VCaP (cell line): ENCODE measurements around the gene WNK2.

Experiments used
- H3K27ac ChIP-seq: fragments of 450-650 bp; 2 replicates; pipeline ENCODE4 v1.5.1; 2017
- CTCF ChIP-seq: fragments of 450-650 bp; conservative IDR thresholded peaks from 2 replicates; pipeline ENCODE4 v1.5.1; 2017; ENCODE audit warnings: mild to moderate bottlenecking, moderate library complexity

Gene WNK2

DNA sequence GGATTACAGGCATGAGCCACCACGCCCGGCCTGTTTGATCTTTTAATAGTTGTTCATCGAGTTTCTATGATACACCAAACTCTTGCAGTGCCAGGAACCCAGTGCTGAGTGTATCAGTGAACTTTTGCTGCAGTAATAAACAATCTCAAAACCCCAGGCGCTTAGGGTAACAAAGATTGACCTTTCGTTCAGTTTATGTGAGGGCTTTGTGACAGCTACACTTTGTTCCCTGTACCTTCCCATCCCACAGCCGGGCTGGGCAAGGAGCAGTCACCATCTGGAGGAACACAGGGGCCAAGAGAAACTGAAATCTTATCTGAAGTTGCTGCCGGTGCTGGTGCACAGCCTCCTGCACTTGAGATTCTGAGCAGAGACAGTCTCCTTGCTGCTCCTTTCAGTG lies 17.2 kb upstream of the WNK2 start:
- no peak for TF ChIP-seq CTCF
- peak overlapping the region; percentile 51 for H3K27ac ChIP-seq

GRCh38 chr9:93167185-93167584 lies 16.8 kb upstream of the WNK2 start:
- peak overlapping the region; percentile 51 for H3K27ac ChIP-seq
- no peak for TF ChIP-seq CTCF

DNA sequence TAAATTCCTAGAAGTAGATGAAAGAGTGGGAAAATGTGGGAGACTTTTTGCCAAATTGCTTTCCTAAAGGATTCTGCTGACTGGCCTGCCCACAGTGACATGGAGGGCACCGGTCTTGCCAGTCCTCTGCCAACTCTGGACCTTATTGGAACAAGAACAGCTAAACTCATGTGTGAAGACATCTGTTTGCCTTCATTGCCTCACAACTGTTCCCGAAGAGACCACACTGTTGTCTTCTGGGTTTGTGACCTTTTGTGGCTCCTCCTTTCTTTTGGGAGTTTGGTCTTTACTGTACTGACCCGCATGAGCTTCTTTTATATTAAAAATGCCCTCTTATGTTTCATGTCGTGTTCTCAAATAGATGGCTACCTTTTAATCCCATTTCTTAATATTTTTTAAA lies 16.1 kb upstream of the WNK2 start:
- no peak for TF ChIP-seq CTCF

DNA sequence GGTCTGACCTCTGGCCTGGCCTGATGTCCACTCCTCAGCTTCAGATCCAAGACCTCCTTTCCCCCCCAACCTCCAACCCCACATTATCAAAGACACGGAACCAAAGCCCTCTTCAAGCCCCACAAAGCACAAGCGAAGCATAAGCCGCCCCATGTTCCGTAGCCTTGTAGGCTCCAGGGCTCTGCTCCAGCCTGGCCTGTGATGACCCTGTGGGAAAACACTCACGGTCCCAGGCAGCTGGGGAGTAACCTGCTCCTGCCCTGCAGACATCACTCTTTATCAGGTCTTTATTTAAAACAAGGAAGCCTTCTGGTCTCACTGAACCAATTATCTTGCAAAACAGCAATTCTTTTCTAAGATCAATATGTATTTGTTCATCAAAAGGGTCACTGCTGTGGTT lies 15.4 kb upstream of the WNK2 start:
- no peak for TF ChIP-seq CTCF

More for the DNA sequence above, 16.1 kb upstream of the WNK2 start:
- H3K27ac ChIP-seq, result 0 out of 2 replicates have a peak overlapping the region, but pooled peaks have one; percentile 51

DNA sequence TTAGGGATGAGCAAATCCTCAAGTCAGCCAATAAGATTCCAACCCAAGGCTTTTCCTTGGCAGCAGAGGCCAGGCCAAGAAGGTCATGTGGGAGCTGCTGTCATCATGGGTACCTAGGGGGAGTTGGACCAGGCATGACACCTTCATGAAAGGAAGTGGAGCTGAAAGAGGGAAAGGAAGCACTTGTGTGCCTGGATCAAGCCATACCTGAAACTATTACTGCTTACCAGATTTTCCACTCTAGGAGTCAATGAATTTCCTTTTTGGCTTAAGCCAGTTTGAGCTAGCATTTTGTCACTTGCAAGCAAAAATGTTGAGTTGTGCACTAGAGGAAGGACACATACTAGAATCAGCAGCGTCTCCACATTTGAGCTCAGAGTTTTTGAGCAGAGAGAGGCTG lies 14.5 kb upstream of the WNK2 start:
- no peak for TF ChIP-seq CTCF
- H3K27ac ChIP-seq, result no peak overlapping the region

More for the DNA sequence above, 15.4 kb upstream of the WNK2 start:
- no peak overlapping the region for H3K27ac ChIP-seq

DNA sequence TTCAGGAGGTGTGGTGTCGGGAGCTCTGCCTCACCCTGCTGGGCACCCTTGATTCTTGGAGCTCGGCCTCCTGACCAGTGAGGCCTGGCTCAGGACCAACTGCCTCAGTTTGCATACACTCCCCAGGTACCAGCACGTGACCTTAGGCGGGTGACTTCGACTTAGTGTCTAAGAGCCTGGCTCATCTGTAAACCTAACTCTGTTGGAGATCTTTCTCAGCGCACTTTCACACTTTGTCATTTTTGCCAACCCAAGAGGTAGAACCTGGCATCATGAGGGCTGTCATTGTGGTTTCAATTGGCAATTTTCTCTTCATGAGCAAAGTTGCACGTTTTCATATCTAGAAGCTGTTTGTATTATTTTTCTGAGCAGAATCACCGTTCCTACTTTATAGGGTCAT lies 13.4 kb upstream of the WNK2 start:
- no peak for TF ChIP-seq CTCF
- H3K27ac ChIP-seq, result no peak overlapping the region

DNA sequence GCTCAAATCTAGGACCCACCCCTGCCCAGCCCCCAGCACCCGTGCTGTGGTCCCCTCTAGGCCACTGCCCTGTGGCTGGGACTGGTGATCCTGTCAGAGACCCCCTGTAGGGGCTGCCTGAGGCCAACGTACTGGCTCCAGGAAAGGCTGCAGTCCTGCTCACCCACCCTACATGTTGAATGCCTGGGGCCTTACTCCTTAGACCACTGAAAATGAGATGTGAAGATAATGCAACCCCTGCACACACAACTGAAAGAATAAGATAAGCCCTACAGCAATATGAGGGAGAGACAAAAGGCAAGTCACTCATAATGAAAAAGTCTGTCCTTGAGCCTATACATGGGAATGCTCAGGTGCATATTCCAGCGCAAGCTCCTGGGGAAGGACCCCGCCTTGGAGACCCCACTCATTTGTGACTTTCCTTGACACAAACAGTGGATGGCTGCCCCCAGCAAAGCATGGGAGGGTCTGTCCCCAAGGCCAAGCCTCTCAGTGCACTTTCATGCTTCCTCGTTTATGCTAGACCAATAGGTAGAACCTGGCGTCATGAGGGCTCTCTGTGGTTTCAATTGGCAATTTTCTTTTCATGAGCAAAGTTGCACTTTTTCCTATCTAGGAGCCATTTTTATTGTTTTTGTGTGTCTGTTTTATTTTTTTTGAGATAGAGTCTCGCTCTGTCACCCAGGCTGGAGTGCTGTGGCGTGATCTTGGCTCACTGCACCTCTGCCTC lies 12.5 kb upstream of the WNK2 start:
- TF ChIP-seq CTCF, result no peak
- H3K27ac ChIP-seq, result no peak overlapping the region
